CD14-positive monocyte (primary cell): ENCODE data around the gene IL6ST. TPM values are rescaled to one million over a fixed set of nuclear protein-coding genes. Genes with fewer than 3 reads are reported as not detected.

Source experiments
- DNase-seq, 3 donors: peaks; one replicate each; pipeline ENCODE4 v3.0.0-alpha.2; 2011 to 2022
- H2AFZ ChIP-seq: 2 replicates; pipeline ENCODE4 v1.6.0; 2012; ENCODE audit warnings: mild to moderate bottlenecking, low read depth, low read length, inconsistent platforms; ENCODE audit not compliant: insufficient read depth, poor library complexity, severe bottlenecking
- H3K27ac ChIP-seq, 2 donors: 1 replicate in 1 of 2; 2 replicates in 1 of 2; pipeline ENCODE4 v1.5.1; 2012 to 2013; ENCODE audit warnings: low read length in 2 of 2, control low read depth in 1 of 2, inconsistent platforms in 1 of 2, low read depth in 1 of 2, mild to moderate bottlenecking in 1 of 2
- H3K27me3 ChIP-seq, 2 donors: one replicate each; pipeline versions ENCODE4 v1.6.0 to v1.6.1; 2011 to 2013; ENCODE audit warnings: low read length in 2 of 2; ENCODE audit not compliant: control insufficient read depth in 2 of 2, insufficient read depth in 2 of 2
- H3K36me3 ChIP-seq, 2 donors: replicated peaks in 1 of 2; 1 replicate in 1 of 2; 2 replicates in 1 of 2; pipeline versions ENCODE4 v1.5.1 to v1.6.1; 2012 to 2013; ENCODE audit warnings: low read length in 2 of 2, control low read depth in 1 of 2, inconsistent platforms in 1 of 2, mild to moderate bottlenecking in 1 of 2; ENCODE audit not compliant: insufficient read depth in 2 of 2, control insufficient read depth in 1 of 2
- H3K4me1 ChIP-seq, 2 donors: 1 replicate in 1 of 2; 2 replicates in 1 of 2; pipeline versions ENCODE4 v1.5.1 to v1.6.1; 2012 to 2013; ENCODE audit warnings: low read length in 2 of 2, control low read depth in 1 of 2, inconsistent platforms in 1 of 2, mild to moderate bottlenecking in 1 of 2, moderate library complexity in 1 of 2; ENCODE audit not compliant: insufficient read depth in 2 of 2, control insufficient read depth in 1 of 2
- H3K4me2 ChIP-seq: replicated peaks from 2 replicates; pipeline ENCODE3; 2012; ENCODE audit warnings: low read length, moderate library complexity, mild to moderate bottlenecking; ENCODE audit not compliant: poor library complexity, severe bottlenecking; ENCODE audit errors: extremely low read depth
- H3K4me3 ChIP-seq, 3 experiments: fragments of 200-600 bp in 1 of 3; sonication (generic) in 1 of 3; replicated peaks in 1 of 3; 1 replicate in 2 of 3; 2 replicates in 1 of 3; pipeline ENCODE4 v1.5.1; 2011 to 2013; ENCODE audit warnings: low read length in 3 of 3, mild to moderate bottlenecking in 3 of 3, control low read depth in 2 of 3, low read depth in 2 of 3, inconsistent platforms in 1 of 3, moderate library complexity in 1 of 3
- H3K79me2 ChIP-seq: 2 replicates; pipeline ENCODE4 v1.6.0; 2012; ENCODE audit warnings: mild to moderate bottlenecking, control low read depth, inconsistent platforms, low read length, moderate library complexity; ENCODE audit not compliant: insufficient read depth
- H3K9ac ChIP-seq: 2 replicates; pipeline ENCODE4 v1.6.0; 2017; ENCODE audit warnings: low read length, mild to moderate bottlenecking; ENCODE audit not compliant: insufficient read depth, poor library complexity, severe bottlenecking
- H3K9me3 ChIP-seq, 2 donors: replicated peaks in 1 of 2; 1 replicate in 1 of 2; 2 replicates in 1 of 2; pipeline versions ENCODE4 v1.5.1 to v1.6.1; 2012 to 2013; ENCODE audit warnings: low read length in 2 of 2, control low read depth in 1 of 2; ENCODE audit not compliant: control insufficient read depth in 1 of 2, insufficient read depth in 1 of 2
- H4K20me1 ChIP-seq: 2 replicates; pipeline ENCODE4 v1.6.0; 2012; ENCODE audit warnings: mild to moderate bottlenecking, low read length, control low read depth, moderate library complexity; ENCODE audit not compliant: insufficient read depth
- H3K27ac Mint-ChIP-seq, 7 donors: one replicate each; pipeline ENCODE4 v1.8.0; 2020; ENCODE audit warnings: mild to moderate bottlenecking in 7 of 7, mixed read lengths in 7 of 7, moderate library complexity in 6 of 7, inconsistent platforms in 2 of 7
- H3K27me3 Mint-ChIP-seq, 3 donors: one replicate each; pipeline ENCODE4 v1.8.0; 2021 to 2022; ENCODE audit warnings: low read depth in 3 of 3, mild to moderate bottlenecking in 3 of 3, mixed read lengths in 3 of 3, moderate library complexity in 3 of 3, inconsistent platforms in 1 of 3
- H3K36me3 Mint-ChIP-seq, 2 donors: one replicate each; pipeline ENCODE4 v1.8.0; 2020; ENCODE audit warnings: mixed read lengths in 2 of 2, inconsistent platforms in 1 of 2, mild to moderate bottlenecking in 1 of 2
- H3K4me1 Mint-ChIP-seq: one replicate; pipeline ENCODE4 v1.8.0; 2020; ENCODE audit warnings: mild to moderate bottlenecking, mixed read lengths
- H3K4me3 Mint-ChIP-seq, 2 donors: one replicate each; pipeline ENCODE4 v1.8.0; 2020; ENCODE audit warnings: mild to moderate bottlenecking in 2 of 2, mixed read lengths in 2 of 2, moderate library complexity in 1 of 2
- H3K9me3 Mint-ChIP-seq, 7 donors: one replicate each; pipeline ENCODE4 v1.8.0; 2020 to 2022; ENCODE audit warnings: mixed read lengths in 7 of 7, mild to moderate bottlenecking in 6 of 7, moderate library complexity in 6 of 7, inconsistent platforms in 2 of 7
- CTCF ChIP-seq: fragments of 200-600 bp; IDR thresholded peaks from one replicate; pipeline ENCODE4 v1.8.0; 2022; ENCODE audit warnings: antibody characterized with exemption, mild to moderate bottlenecking
- WGBS: methylation state at CpG from one replicate; pipeline ENCODE4 v1.1.5; 2013; ENCODE audit warnings: missing lambda C conversion rate; ENCODE audit not compliant: insufficient coverage; 5-methylcytosine and 5-hydroxymethylcytosine counted together
- intact Hi-C, 2 donors: fragments of 100-400 bp; cut with micrococcal nuclease; formaldehyde crosslinking; loops; one replicate each; pipeline versions ENCODE4 v1.15.0 to v1.15.1; 2023
- polyA plus RNA-seq, 3 donors: library from polyadenylated mRNA; depleted of rRNA in 1 of 3; unstranded in 2 of 3; stranded (reverse) in 1 of 3; fragments of 300-500 nt in 2 of 3; fragments of >200 nt in 1 of 3; fragmentation: Illumina TruSeq in 2 of 3; gene quantifications; 1 replicate in 2 of 3; 2 replicates in 1 of 3; pipeline ENCODE4 v1.2.3, GENCODE V29; 2012 to 2021

Gene IL6ST
- polyA plus RNA-seq, 3 donors = 22.1 to 28.7 (median 25.7) TPM

DNA sequence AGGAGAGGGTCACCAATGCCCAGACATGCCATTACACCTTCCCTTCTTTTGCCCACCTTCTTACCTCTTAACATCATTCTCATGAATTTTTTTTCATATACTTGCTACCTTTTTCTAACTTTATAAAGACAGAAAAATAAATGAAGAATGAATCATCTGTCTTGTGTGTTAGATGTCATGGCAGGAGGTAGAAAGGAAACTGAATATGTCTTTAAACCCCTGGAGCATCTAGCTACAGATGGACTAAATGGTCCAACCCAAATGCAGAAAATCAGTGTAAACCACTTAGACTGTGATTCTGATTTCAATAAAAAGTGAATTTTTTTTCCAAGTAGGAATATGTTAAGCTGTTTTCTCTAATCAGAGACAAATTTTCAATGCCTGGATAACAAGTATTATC lies 11.8 kb upstream of the IL6ST start:
- Mint-ChIP-seq H3K4me1 (peaks cover 20% of the 10 kb centered on the region), H3K4me3 (no peak overlapping the region), H3K36me3 (peaks cover 0 to 2% of the 10 kb centered on the region in 2 donors), H3K27ac (peak overlapping the region in 1 of 7 donors; percentile 70), H3K9me3 (peaks cover 3 to 15% (median 8%) of the 10 kb centered on the region in 7 donors), H3K27me3 (peaks cover 0 to 1% (median 1%) of the 10 kb centered on the region in 3 donors)
- DNase-seq = no peak
- Histone ChIP-seq H4K20me1 (no peaks in the 10 kb centered on the region), H3K4me2 (no peak overlapping the region), H3K27me3 (no peaks in the 10 kb centered on the region), H3K4me3 (no peak overlapping the region), H3K79me2 (no peaks in the 10 kb centered on the region), H3K9ac (no peak overlapping the region), H3K9me3 (peaks cover 4 to 8% of the 10 kb centered on the region in 2 donors), H2AFZ (no peak overlapping the region), H3K36me3 (no peaks in the 10 kb centered on the region), H3K27ac (no peak overlapping the region), H3K4me1 (peaks cover 0 to 3% of the 10 kb centered on the region in 2 donors)
- TF ChIP-seq CTCF = no peak
- intact Hi-C loops = no loop called here

DNA sequence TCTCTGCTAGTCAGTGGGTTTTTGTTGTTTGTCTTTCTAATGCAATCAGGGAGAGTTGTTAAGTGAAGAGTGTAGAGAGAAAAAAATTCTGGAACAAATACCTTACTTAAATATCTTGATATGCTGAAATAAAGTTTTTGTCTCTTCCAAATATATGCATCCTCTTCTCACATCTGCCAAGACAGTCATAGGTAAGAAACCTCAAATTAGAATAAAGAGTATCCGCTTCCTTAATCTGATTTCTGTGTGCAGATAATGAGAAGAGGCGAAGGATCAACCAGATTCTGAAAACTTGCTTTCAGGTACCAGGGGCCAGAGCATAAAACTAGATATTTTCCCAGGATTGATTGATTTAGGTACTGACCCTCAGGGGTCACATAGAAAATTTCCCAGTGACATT lies 11.3 kb upstream of the IL6ST start:
- Histone ChIP-seq H3K9me3 (peaks cover 4 to 8% of the 10 kb centered on the region in 2 donors), H3K27me3 (no peaks in the 10 kb centered on the region), H3K4me3 (no peak overlapping the region), H3K79me2 (no peaks in the 10 kb centered on the region), H3K4me1 (peaks cover 0 to 3% of the 10 kb centered on the region in 2 donors), H3K9ac (no peak overlapping the region), H4K20me1 (no peaks in the 10 kb centered on the region), H3K27ac (no peak overlapping the region), H3K36me3 (no peaks in the 10 kb centered on the region), H2AFZ (no peak overlapping the region), H3K4me2 (no peak overlapping the region)
- WGBS = 44% methylated on average over 1 of the region's 2 CpGs
- Mint-ChIP-seq H3K4me1 (peaks cover 20% of the 10 kb centered on the region), H3K36me3 (peaks cover 0 to 2% of the 10 kb centered on the region in 2 donors), H3K27ac (no peak overlapping the region), H3K9me3 (peaks cover 3 to 17% (median 8%) of the 10 kb centered on the region in 7 donors), H3K4me3 (no peak overlapping the region), H3K27me3 (peaks cover 0 to 1% (median 1%) of the 10 kb centered on the region in 3 donors)
- intact Hi-C loops = no loop called here
- no peak for TF ChIP-seq CTCF
- DNase-seq = no peak
